B cell (primary cell): Measurements from ENCODE around the gene TBC1D23. TPM values are rescaled to one million over a fixed set of nuclear protein-coding genes. Genes with fewer than 3 reads are reported as not detected.

Experiments used
- ATAC-seq: fragments of 200-7000 bp; cut with Tn5 transposase; one replicate; pipeline ENCODE4 v1.10.0; 2021; ENCODE audit warnings: low read depth, mild to moderate bottlenecking, moderate number of reproducible peaks, moderate library complexity
- CTCF ChIA-PET: fragments of 350-600 bp; sonication (Branson Sonifier 250); formaldehyde crosslinking; loops from one replicate; lab custom pipeline; 2021; ENCODE audit warnings: antibody characterized with exemption, inconsistent platforms; lab: Charles Lee
- POLR2A ChIA-PET: fragments of 350-600 bp; sonication (Branson Sonifier 250); formaldehyde crosslinking; loops from one replicate; lab custom pipeline; 2021; ENCODE audit warnings: antibody characterized with exemption; lab: Charles Lee
- DNase-seq: peaks from one replicate; pipeline ENCODE4 v3.0.0; 2013
- H2AFZ ChIP-seq: 2 replicates; pipeline ENCODE4 v1.6.1; 2012; ENCODE audit warnings: mild to moderate bottlenecking, low read depth, low read length; ENCODE audit not compliant: insufficient read depth, poor library complexity, severe bottlenecking
- H3K27ac ChIP-seq, 2 donors: 1 replicate in 1 of 2; 2 replicates in 1 of 2; pipeline ENCODE4 v1.5.1; 2012 to 2013; ENCODE audit warnings: low read length in 2 of 2, mild to moderate bottlenecking in 2 of 2, moderate library complexity in 1 of 2
- H3K27me3 ChIP-seq, 4 experiments: fragments of 200-600 bp in 1 of 4; sonication (generic) in 1 of 4; replicated peaks in 1 of 4; 1 replicate in 2 of 4; 2 replicates in 2 of 4; pipeline versions ENCODE4 v1.6.1 to v1.7.0; 2013 to 2016; ENCODE audit warnings: low read length in 3 of 4, mild to moderate bottlenecking in 2 of 4, mixed read lengths in 1 of 4, moderate library complexity in 1 of 4; ENCODE audit not compliant: insufficient read depth in 4 of 4, control insufficient read depth in 3 of 4; ENCODE audit errors: control extremely low read depth in 1 of 4
- H3K36me3 ChIP-seq, 2 experiments: replicated peaks in 1 of 2; 1 replicate in 1 of 2; 2 replicates in 1 of 2; pipeline versions ENCODE4 v1.6.1 to v1.7.1; 2013; ENCODE audit warnings: low read length in 1 of 2; ENCODE audit not compliant: insufficient read depth in 2 of 2, control insufficient read depth in 1 of 2; ENCODE audit errors: control extremely low read depth in 1 of 2, extremely low read depth in 1 of 2
- H3K4me1 ChIP-seq, 2 donors: fragments of 200-600 bp in 1 of 2; sonication (generic) in 1 of 2; 1 replicate in 1 of 2; 2 replicates in 1 of 2; pipeline versions ENCODE4 v1.5.1 to v1.6.1; 2013 to 2017; ENCODE audit warnings: low read length in 2 of 2; ENCODE audit not compliant: control insufficient read depth in 2 of 2, insufficient read depth in 2 of 2
- H3K4me2 ChIP-seq: replicated peaks from 2 replicates; pipeline ENCODE3; 2012; ENCODE audit warnings: mild to moderate bottlenecking, low read depth, low read length; ENCODE audit not compliant: poor library complexity, severe bottlenecking
- H3K4me3 ChIP-seq, 5 experiments: fragments of 200-600 bp in 1 of 5; sonication (generic) in 1 of 5; 1 replicate in 3 of 5; 2 replicates in 2 of 5; pipeline versions ENCODE4 v1.5.1 to v1.7.0; 2011 to 2016; ENCODE audit warnings: low read length in 4 of 5, mild to moderate bottlenecking in 4 of 5, low read depth in 2 of 5, control low read depth in 1 of 5, moderate library complexity in 1 of 5; ENCODE audit not compliant: insufficient read depth in 1 of 5; ENCODE audit errors: control extremely low read depth in 1 of 5, extremely low read depth in 1 of 5
- H3K79me2 ChIP-seq: fragments of 200-600 bp; sonication (generic); one replicate; pipeline ENCODE4 v1.6.0; 2016; ENCODE audit warnings: low read length; ENCODE audit not compliant: control insufficient read depth, insufficient read depth
- H3K9ac ChIP-seq: fragments of 200-600 bp; sonication (generic); 2 replicates; pipeline ENCODE4 v1.6.1; 2017; ENCODE audit warnings: mild to moderate bottlenecking, low read length, moderate library complexity
- H3K9me3 ChIP-seq, 3 donors: one replicate each; pipeline versions ENCODE4 v1.6.1 to v1.7.1; 2013; ENCODE audit warnings: low read length in 2 of 3; ENCODE audit not compliant: control insufficient read depth in 2 of 3, insufficient read depth in 1 of 3; ENCODE audit errors: control extremely low read depth in 1 of 3
- H4K20me1 ChIP-seq: 2 replicates; pipeline ENCODE4 v1.6.0; 2012; ENCODE audit warnings: mild to moderate bottlenecking, low read length; ENCODE audit not compliant: insufficient read depth, control insufficient read depth, poor library complexity, severe bottlenecking
- H3K27ac Mint-ChIP-seq: one replicate; pipeline ENCODE4 v1.8.0; 2021; ENCODE audit warnings: mixed read lengths
- H3K27me3 Mint-ChIP-seq: one replicate; pipeline ENCODE4 v1.8.0; 2021; ENCODE audit warnings: mixed read lengths
- H3K4me1 Mint-ChIP-seq: one replicate; pipeline ENCODE4 v1.8.0; 2021; ENCODE audit warnings: mixed read lengths
- H3K4me3 Mint-ChIP-seq: one replicate; pipeline ENCODE4 v1.8.0; 2021; ENCODE audit warnings: mixed read lengths
- H3K9me3 Mint-ChIP-seq: one replicate; pipeline ENCODE4 v1.8.0; 2022; ENCODE audit warnings: mixed read lengths; ENCODE audit not compliant: insufficient read depth
- EZH2 ChIP-seq: IDR thresholded peaks from 2 replicates; pipeline ENCODE4 v1.6.1; 2012; ENCODE audit warnings: borderline replicate concordance, low read depth, mild to moderate bottlenecking, moderate library complexity, low read length; ENCODE audit not compliant: insufficient read depth, poor library complexity, severe bottlenecking
- WGBS: methylation state at CpG from one replicate; pipeline ENCODE4 v1.1.5; 2013; ENCODE audit warnings: missing lambda C conversion rate; ENCODE audit not compliant: insufficient coverage; 5-methylcytosine and 5-hydroxymethylcytosine counted together
- intact Hi-C: fragments of 100-400 bp; cut with micrococcal nuclease; formaldehyde crosslinking; loops from one replicate; pipeline ENCODE4 v1.10.0; 2022
- polyA plus RNA-seq: library from polyadenylated mRNA; depleted of rRNA; stranded (reverse); fragments of >200 nt; gene quantifications from 2 replicates; pipeline ENCODE4 v1.2.3, GENCODE V29; 2012
- total RNA-seq, 2 donors: library from RNA; stranded (reverse); fragments of 120-200 nt in 1 of 2; gene quantifications; 1 replicate in 1 of 2; 2 replicates in 1 of 2; pipeline versions ENCODE4 v1.2.3 to v1.2.4, GENCODE V29; 2013 to 2022
- TF ChIP-seq, protein P1 (sequence below): fragments of 200-600 bp; IDR thresholded peaks from one replicate; pipeline ENCODE4 v1.8.0; 2022; ENCODE audit warnings: antibody characterized with exemption, mild to moderate bottlenecking

The TBC1D23 gene
- total and polyA plus RNA-seq, 2 donors (not counting 1 experiment from before 2014, with no cell fraction given): 7.2 to 36.5 TPM

DNA sequence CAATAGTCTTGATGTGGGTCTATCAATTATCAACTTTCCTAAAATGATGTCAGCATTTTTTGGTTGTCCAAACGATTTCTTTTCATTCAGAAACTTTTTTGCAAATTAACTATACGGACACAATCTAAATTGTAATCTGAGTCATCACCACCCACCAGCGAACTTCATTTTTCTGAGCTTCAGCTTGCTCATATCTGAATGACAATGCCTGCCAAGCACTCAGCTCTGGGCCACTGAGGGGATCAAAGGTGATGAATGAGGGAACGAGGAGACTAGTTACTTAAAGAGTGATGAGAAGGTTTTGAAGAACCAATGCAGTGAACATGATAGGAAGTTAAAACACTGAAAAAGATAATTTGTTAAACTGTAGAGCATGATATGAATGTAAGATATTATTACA lies 14.9 kb upstream of the TBC1D23 start:
- Histone ChIP-seq H2AFZ (no peak overlapping the region), H3K4me1 (no peaks in the 10 kb centered on the region), H3K79me2 (no peaks in the 10 kb centered on the region), H3K9ac (no peak overlapping the region), H3K4me2 (no peak overlapping the region), H3K27me3 (no peaks in the 10 kb centered on the region), H4K20me1 (no peaks in the 10 kb centered on the region), H3K4me3 (no peak overlapping the region), H3K27ac (no peak overlapping the region), H3K36me3 (no peaks in the 10 kb centered on the region), H3K9me3 (no peaks in the 10 kb centered on the region)
- no peaks in the 10 kb centered on the region for H3K9me3 Mint-ChIP-seq
- no peaks in the 10 kb centered on the region for H3K4me1 Mint-ChIP-seq
- H3K4me3 Mint-ChIP-seq: no peak overlapping the region
- no peaks in the 10 kb centered on the region for H3K27me3 Mint-ChIP-seq
- intact Hi-C loops: no loop called here
- ChIA-PET CTCF (no interaction called here), POLR2A (interaction anchor here (0.6 kb wide), 1 partner anchor 226 kb away, joined by 4 read pairs; no protein-coding TSS in a partner anchor)
- no peak for TF ChIP-seq EZH2
- TF ChIP-seq, protein P1, sequence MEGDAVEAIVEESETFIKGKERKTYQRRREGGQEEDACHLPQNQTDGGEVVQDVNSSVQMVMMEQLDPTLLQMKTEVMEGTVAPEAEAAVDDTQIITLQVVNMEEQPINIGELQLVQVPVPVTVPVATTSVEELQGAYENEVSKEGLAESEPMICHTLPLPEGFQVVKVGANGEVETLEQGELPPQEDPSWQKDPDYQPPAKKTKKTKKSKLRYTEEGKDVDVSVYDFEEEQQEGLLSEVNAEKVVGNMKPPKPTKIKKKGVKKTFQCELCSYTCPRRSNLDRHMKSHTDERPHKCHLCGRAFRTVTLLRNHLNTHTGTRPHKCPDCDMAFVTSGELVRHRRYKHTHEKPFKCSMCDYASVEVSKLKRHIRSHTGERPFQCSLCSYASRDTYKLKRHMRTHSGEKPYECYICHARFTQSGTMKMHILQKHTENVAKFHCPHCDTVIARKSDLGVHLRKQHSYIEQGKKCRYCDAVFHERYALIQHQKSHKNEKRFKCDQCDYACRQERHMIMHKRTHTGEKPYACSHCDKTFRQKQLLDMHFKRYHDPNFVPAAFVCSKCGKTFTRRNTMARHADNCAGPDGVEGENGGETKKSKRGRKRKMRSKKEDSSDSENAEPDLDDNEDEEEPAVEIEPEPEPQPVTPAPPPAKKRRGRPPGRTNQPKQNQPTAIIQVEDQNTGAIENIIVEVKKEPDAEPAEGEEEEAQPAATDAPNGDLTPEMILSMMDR: no peak
- 82% methylated on average over 2 of the region's 4 CpGs for WGBS
- no peak overlapping the region for H3K27ac Mint-ChIP-seq
- ATAC-seq: no peak
- DNase-seq: no peak

DNA sequence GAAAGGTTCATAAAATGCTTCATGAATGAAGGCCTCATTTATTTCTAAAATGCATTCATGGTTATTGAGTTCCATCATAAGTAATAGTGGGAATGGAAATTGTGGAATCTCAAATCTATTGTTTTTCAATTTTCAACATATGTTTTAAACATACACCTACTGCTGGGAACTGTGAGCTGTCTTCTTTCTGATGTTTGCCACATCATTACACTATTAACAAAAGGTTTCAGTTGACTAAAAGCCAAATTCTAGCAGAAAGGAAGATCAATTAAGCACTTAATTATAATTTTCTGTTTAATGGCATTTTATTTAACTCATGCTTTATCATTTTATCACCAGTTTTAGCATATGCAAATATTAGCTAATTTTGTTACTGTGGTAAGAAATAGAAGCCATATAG lies 13.8 kb upstream of the TBC1D23 start:
- Histone ChIP-seq H3K9ac (no peak overlapping the region), H3K36me3 (no peaks in the 10 kb centered on the region), H2AFZ (no peak overlapping the region), H3K4me3 (no peak overlapping the region), H3K4me1 (no peaks in the 10 kb centered on the region), H3K27ac (no peak overlapping the region), H3K79me2 (no peaks in the 10 kb centered on the region), H3K27me3 (no peaks in the 10 kb centered on the region), H4K20me1 (no peaks in the 10 kb centered on the region), H3K9me3 (no peaks in the 10 kb centered on the region), H3K4me2 (no peak overlapping the region)
- H3K4me1 Mint-ChIP-seq: no peaks in the 10 kb centered on the region
- ChIA-PET CTCF (no interaction called here), POLR2A (no interaction called here)
- no peak overlapping the region for H3K27ac Mint-ChIP-seq
- DNase-seq (no peak), ATAC-seq (no peak)
- no peaks in the 10 kb centered on the region for H3K9me3 Mint-ChIP-seq
- TF ChIP-seq, protein P1: no peak
- TF ChIP-seq EZH2: no peak
- intact Hi-C loops: no loop called here
- H3K27me3 Mint-ChIP-seq: no peaks in the 10 kb centered on the region
- no peak overlapping the region for H3K4me3 Mint-ChIP-seq
